Esophagus muscularis mucosa (tissue), 4 donors: ENCODE results near the gene ZNF155.
"Not testable (repeated sequence)": the region's sequence is repeated elsewhere in the genome, so short reads cannot be mapped to it uniquely, and the experiment has no call there.

ENCODE experiments used
- CTCF ChIP-seq, 3 experiments: fragments of 200-600 bp in 2 of 3; fragments of 450-650 bp in 1 of 3; sonication (generic) in 2 of 3; IDR thresholded peaks; one replicate each; pipeline ENCODE4 v1.5.1; 2017 to 2019; ENCODE audit warnings: antibody characterized with exemption in 3 of 3, mild to moderate bottlenecking in 2 of 3, moderate library complexity in 1 of 3
- EP300 ChIP-seq: sonication (generic); formaldehyde crosslinking; IDR thresholded peaks from one replicate; pipeline ENCODE4 v1.6.1; 2017; ENCODE audit warnings: antibody characterized with exemption
- POLR2A ChIP-seq: fragments of 450-650 bp; IDR thresholded peaks from one replicate; pipeline ENCODE4 v1.6.1; 2017; ENCODE audit warnings: antibody characterized with exemption, moderate library complexity, mild to moderate bottlenecking, low read depth
- POLR2AphosphoS5 ChIP-seq, 2 donors: sonication (generic); formaldehyde crosslinking; IDR thresholded peaks; one replicate each; pipeline ENCODE4 v1.6.1; 2017; ENCODE audit warnings: antibody characterized with exemption in 2 of 2

GRCh38 chr19:43947412-43947811 is 36.6 kb upstream of the ZNF155 start:
- TF ChIP-seq EP300; POLR2A; CTCF (IDR thresholded peaks at IDR 0.05); POLR2AphosphoS5 (IDR thresholded peaks at IDR 0.05): not testable (repeated sequence)
